Stimulated activated CD4-positive, alpha-beta T cell treated with anti-CD3 and anti-CD28 coated beads, Interleukin-2, amount 100 ng/mL, for 48 hours (primary cell): ENCODE data around the gene PNCK.
"Not testable (repeated sequence)": the region's sequence is repeated elsewhere in the genome, so short reads cannot be mapped to it uniquely, and the experiment has no call there.

Experiments used
- DNase-seq, 2 donors: peaks; one replicate each; pipeline ENCODE4 v3.0.0-alpha.2; 2020

Gene PNCK

GRCh38 chrX:153673428-153674218, at the start of gene PNCK:
Gene PNCK (minus strand): TSS chrX:153673813. CDS start chrX:153673076, 737 bp downstream.
- DNase-seq, result no peak

DNA sequence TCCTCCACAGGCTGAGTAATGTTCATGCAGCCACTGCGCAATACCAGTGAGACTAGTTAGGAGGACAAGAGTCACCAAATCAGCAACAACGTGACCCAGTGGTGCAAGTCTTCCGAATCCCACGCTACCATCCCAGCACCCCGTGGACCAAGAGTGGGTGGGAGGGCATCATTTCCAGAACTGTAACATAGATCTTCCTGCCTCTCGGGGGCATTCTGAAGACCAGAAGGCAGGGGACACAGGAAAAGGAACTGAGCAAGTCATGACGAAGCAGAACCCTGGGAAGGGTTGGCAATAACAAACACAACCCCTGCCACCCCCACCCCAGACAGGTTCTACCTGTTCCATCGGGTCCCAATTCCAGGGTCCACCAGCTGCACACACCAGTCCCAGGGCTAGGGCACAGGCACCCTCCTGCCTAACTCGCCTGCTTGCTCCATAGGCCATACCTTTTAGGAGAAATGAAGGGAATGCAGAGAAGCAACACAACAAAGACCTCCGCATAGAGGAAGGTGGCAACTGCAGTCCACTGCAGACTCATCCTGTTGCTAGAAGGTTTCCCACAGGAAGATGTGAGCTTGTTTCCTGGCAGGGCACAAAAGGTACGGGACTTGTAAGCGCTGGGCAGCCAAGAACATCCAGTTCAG, 49.2 kb upstream of the PNCK start:
- DNase-seq, result no peak

DNA sequence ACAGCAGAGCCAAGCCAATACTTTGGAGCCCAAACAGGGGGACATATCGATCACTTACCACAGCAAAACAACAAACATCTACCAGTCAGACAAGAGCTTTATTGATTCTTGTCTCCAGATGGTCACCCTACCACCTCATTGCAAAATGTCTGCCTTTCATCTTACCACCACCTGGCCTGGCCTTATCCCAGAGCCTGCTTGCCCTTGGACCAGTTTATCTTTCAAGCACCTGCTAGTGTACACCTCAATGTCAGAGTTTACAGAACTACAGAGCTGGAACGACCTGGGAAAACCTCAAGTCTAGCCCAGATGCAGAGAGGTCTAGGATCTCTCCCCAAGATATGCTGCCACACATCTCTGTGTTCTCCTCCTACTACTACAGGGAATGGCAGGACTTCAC, 46.1 kb upstream of the PNCK start:
- DNase-seq, result no peak

GRCh38 chrX:153719238-153719637, 45.6 kb upstream of the PNCK start:
- DNase-seq, result no peak

DNA sequence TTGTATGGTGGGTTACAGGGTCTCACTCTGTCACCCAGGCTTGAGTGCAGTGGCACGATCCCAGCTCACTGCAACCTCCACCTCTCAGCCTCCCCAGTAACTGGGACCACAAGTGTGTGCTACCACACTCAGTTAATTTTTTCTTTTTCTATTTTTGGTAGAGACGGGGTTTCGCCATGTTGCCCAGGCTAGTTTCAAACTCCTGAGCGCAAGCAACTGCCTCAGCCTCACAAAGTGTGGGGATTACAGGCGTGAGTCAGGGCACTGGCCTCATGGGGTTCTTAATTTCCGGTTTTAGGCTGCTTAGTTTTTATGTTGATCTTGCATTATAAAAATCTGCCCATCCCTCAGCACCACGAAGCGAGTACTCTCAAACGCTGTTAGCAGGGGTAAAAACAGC, 43.8 kb upstream of the PNCK start:
- DNase-seq, result no peak

GRCh38 chrX:153714256-153714655, 40.6 kb upstream of the PNCK start:
- no peak for DNase-seq

DNA sequence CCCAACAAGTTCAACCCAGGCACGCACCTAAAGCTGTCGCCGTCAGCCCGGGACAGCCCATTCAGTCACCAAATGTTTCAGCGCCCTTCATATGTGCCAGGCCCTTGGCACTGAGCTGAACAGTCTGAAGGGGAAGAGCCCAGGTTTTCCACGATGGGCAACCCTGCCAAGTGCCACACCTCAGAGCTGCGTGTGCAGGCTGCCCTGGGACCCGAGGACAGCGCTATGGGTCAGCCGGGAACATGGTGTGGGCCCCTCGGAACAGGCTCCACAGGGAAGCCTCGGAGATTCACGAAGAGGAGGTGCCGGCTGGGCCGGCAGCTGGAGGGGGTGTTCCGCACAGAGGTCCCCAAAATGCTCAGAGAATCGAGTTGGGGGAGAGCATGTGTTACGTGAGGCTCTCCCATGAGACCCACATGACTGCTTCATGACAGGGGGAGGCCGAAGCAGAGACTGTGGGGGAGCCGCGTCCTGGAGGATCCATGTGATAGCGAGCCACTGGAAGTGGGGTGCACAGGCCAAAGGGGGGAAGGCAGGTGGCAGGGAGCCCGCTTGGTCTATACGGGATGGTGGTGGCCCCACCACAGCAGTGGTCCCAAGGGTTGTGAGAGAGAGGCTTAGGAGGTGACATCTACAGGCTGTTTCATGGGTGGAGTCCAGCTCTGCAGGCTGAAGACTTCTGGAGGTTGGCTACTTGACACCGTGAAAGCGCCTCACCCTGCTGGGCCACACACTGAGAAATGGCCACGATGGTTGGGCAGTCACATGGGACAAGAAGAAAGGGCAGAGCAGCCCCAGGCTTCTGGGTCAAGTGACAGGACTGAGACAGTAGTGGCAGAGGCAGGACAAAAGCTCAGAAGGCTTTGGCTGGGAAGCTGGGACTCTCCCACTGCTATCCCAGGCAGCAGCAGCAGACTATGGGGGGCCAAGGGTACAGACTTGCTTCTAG, 36.4 kb upstream of the PNCK start:
- DNase-seq, result no peak

DNA sequence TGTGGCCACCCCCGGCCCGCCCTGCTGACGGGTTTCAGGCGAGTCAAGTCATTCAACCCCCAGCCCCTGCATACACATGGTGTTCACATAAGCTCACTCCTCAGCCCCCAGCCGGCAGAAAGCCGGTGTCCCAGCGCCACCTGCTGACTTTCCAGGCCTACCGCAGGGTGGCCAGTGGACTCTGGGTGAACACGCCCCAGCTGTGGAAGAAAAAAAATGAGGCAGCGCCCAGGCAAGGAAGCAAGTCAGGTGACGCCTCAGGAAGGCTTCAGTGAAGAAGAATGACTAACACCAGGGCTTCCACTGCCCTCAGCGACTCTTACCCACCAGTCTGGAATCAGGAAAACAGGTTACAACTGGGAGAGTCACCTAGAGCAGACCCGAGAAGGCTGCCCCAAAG, 34.8 kb upstream of the PNCK start:
- DNase-seq, result peak in 1 of 2 donors; percentile 45

DNA sequence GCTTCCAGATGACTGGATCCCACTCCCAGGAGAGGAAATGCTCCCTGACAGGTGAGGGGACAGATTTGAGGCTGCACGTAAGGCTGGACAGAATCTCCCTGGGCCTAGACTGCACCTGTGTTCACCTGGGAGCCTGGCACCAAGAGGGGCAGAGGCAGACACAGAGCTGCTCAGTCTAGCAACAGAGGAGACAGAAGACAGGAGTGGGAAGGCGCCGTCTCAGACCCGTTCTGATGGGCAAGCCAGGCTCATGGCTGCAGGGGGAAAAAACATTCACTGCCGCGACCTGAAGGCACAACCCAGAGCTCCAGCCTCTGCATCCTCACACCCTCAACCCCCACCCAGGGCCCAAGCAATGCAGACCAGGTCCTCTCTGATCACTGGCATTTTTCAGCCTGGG, 33.8 kb upstream of the PNCK start:
- no peak for DNase-seq

GRCh38 chrX:153706799-153707198, 33.2 kb upstream of the PNCK start:
- DNase-seq, result no peak

GRCh38 chrX:153705403-153706060, 31.9 kb upstream of the PNCK start:
- DNase-seq, result not testable (repeated sequence)

DNA sequence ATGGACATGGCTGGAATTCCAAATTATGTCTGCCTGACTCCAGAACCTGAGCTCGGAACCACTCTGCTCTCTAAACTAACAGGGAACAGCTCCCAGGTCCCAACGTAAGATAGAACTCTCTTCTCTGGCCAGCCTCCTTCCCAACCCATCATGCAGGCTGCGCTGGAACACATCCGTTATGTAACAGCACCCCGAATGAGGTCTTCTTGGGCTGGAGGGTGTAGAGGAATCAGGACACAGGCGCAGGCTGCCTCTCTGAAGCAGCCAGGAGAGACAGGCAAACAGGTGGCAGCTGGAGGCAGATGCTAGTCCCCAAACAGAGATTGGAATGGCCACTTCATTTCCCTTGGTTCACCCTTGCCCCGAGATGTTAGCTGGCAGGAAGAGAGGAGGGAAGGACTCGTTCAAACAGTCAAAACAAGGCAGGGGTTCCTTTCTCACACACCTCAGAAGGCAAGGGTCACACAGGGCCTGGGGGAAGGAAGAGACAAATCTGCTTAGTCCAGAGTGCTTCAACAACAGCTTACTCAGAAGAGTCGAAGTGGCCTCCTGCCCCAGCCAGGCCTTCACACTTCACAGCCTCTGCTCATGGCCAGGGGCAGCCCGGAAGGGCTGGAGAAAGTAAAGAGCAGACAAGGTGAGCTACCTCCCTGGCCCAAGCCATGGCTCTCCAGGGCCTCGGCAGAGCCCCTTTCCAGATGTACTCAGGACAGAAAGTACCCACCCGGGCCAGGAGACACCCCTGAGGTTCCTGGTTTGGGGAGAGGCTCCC, 31.2 kb upstream of the PNCK start:
- DNase-seq, result not testable (repeated sequence)

- no peak for DNase-seq
Observed at GRCh38 chrX:153704021-153704526, 30.5 kb upstream of the PNCK start.

DNA sequence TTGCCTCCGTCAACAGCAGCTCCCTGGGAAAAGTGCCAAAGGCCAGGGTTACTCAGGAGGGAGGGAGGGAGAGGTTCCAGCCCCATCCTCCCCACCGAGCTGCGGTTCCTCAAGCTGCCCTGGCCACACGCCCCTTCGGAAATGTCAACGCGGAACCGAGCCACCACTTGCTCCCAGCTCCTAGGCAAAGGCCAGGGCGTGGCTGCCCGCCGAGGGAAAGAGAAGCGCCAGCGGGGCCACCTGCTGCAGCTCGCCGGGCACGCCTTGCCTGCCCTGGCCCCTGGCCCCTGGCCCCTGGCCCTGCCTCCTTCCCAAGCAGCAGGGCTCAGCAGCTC, 29.4 kb upstream of the PNCK start:
- DNase-seq, result no peak

GRCh38 chrX:153702336-153703035, 28.9 kb upstream of the PNCK start:
- no peak for DNase-seq

GRCh38 chrX:153701706-153702105, 28.1 kb upstream of the PNCK start:
- no peak for DNase-seq

GRCh38 chrX:153700967-153701366, 27.4 kb upstream of the PNCK start:
- no peak for DNase-seq

GRCh38 chrX:153700376-153700945, 26.8 kb upstream of the PNCK start:
- DNase-seq, result no peak

DNA sequence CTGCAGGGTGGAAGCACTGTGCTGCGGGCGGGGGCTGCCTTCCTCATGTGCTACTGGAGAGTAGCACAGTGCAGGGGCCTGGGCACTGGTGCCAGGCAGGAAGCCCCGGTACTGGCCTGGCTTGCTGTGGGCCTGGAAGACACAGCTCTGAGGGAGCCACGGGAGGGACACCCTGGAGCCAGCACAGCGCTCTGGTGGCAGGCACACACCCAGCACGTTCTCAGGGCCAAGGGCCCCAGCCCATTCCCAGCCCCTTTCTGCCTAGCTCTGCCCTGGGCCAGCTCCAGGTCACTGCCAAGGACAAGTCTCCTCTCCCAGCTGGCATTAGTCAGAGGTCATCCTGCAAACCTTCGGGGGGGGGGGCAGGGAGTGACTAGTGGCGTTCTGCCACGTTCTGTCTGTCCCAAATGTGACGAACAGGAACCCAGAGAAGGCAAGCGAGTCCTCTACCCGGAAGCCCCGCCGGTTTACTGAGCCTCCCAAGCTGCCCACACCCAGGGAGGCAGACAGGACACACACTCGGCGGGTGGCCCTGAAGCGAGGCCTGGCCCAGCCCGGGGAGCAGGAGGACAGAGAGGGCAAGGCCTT, 26.3 kb upstream of the PNCK start:
- not testable (repeated sequence) for DNase-seq

- DNase-seq, result not testable (repeated sequence)
Observed at GRCh38 chrX:153699210-153699783, 25.7 kb upstream of the PNCK start.
